ENCODE results near the gene AKR1C3. TPM values are rescaled to one million over a fixed set of nuclear protein-coding genes. Genes with fewer than 3 reads are reported as not detected.

The AKR1C3 gene
- 48.4 and 82.3 TPM in 2 replicates for total RNA-seq

DNA sequence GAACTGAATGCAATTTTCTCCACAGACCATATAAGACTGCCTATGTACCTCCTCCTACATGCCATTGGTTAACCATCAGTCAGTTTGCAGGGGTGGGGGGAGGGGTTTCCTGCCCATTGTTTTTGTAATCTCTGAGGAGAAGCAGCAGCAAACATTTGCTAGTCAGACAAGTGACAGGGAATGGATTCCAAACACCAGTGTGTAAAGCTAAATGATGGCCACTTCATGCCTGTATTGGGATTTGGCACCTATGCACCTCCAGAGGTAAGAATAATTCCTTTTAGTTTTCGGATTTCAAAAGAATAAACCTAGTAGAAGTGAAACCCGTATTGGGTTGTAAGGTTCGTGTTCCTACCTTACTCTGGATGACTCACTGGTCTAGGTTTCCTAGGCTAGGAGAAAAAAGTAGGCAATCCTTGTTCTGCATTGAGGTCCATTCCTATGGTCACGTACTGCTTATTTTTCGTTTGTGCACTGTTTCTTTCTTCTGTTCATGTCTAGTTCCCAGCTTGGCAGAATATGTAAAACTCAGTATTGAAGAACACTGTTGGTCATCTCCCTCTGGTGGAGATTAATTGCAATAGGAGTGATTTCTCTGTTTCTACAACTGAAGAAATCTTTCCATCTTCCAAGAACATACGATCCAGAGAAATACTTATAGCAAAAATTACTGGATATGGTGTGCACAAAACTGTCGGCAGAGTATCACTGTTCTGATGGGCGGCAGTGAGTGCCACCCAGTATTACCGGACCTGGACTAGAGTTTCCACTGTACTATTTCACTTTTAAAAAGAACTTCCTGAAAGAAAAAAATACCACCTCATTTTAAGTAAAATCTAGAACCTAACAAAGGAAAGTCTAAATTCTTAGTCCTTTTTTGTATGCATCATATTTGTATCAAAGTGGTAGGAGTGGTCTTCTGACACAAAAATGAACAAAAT is at the start of gene AKR1C3:
AKR1C3 (plus strand) TSS at position 150 of the 941 bp plus-strand sequence; CDS start at position 181, 31 bp downstream.

Other genes with a start within 250 kb of the AKR1C3 start
- 218 and 321 TPM in 2 replicates for gene AKR1C1, start 131.0 kb upstream of the AKR1C3 start, total RNA-seq
- gene AKR1C2, start 90.6 kb upstream of the AKR1C3 start, total RNA-seq: 13.5 and 239 TPM in 2 replicates
- gene AKR1C8, start 90.7 kb downstream of the AKR1C3 start, total RNA-seq: not detected in 2 replicates
- not detected in 2 replicates for gene AKR1C4, start 102.4 kb downstream of the AKR1C3 start, total RNA-seq

Measured in smooth muscle cell of bladder (primary cell).